GM19193 (cell line): ENCODE data around the gene RAD23A.

Source experiments
- POLR2A ChIP-seq: IDR thresholded peaks from 4 replicates; pipeline ENCODE4 v1.6.1; 2011; ENCODE audit not compliant: insufficient read depth, insufficient read length; ENCODE audit errors: extremely low read depth

The RAD23A gene

DNA sequence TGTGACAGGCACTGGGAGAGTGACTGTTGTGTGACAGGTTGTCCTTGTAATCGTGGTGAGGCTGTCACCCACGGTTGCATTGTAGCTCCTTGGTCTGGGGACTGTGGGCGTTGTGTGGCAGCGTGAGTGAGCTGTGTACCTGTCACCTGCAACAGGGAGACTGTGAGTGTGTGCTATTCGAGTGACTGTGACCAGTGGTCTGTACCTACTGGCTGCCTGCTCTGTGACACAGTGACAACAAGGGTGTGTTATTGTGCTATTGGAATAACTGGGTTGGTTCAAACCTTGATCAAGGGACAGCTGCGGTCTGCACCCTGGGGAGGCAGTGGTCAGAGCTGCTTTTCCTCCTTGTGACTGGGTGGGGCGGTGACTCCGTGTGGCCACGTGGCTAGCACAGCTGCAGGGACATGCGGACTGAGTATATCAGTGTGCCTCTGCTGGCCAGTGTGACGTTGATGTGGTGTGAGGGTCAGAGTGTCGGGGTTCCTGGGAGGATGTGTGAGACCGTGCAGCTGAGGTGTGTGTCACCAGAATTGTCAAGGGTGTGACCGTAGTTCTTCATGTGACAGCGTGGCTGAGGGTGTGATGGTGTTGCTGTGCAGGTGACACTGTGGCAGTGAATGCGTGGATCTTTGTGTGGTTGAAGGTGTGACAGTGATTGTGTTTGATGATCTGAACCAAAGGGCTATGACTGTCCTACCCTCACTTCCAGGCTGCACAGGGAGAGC, 39.6 kb downstream of the RAD23A start:
- no peak for TF ChIP-seq POLR2A

GRCh38 chr19:12986726-12987125, 41.1 kb downstream of the RAD23A start:
- no peak for TF ChIP-seq POLR2A

- no peak for TF ChIP-seq POLR2A
Observed at GRCh38 chr19:12987190-12987589, 41.5 kb downstream of the RAD23A start.

GRCh38 chr19:12987781-12988180, 42.1 kb downstream of the RAD23A start:
- TF ChIP-seq POLR2A: no peak

GRCh38 chr19:12990431-12990830, 44.8 kb downstream of the RAD23A start:
- no peak for TF ChIP-seq POLR2A

- TF ChIP-seq POLR2A: no peak
Observed at GRCh38 chr19:12990853-12991252, 45.2 kb downstream of the RAD23A start.

DNA sequence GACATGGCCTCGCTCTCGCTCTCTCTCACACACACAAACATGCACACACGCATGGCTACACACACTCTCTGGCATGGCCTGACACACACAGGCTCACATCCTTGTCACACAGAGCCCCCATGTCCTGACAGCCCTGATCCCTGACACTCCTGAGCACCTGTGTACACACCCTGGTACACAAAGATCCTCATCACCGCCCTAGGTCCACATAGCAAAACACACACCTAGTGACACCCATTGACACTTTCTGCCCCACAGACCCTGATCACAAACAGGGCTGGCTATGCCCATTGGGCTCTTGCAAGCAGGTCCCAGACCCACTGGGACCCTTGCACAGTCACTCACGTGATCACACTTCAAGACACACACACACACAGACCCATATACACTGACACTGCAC, 45.6 kb downstream of the RAD23A start:
- no peak for TF ChIP-seq POLR2A

DNA sequence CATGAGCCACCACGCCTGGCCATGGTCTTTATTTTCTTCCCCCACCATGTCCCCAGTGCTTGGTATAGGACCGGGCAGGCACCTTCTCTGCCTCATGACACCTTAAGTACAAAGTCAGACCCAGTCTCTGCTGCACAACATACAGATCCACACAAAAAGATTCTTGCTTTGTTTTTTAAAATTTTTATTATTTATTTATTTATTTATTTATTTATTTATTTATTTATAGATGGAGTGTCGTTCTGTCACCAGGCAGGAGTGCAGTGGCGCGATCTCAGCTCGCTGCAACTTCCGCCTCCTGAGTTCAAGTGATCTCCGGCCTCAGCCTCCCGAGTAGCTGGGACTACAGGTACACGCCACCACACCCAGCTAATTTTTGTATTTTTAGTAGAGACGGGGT, 47.1 kb downstream of the RAD23A start:
- no peak for TF ChIP-seq POLR2A

GRCh38 chr19:12993562-12993961, 47.9 kb downstream of the RAD23A start:
- no peak for TF ChIP-seq POLR2A

DNA sequence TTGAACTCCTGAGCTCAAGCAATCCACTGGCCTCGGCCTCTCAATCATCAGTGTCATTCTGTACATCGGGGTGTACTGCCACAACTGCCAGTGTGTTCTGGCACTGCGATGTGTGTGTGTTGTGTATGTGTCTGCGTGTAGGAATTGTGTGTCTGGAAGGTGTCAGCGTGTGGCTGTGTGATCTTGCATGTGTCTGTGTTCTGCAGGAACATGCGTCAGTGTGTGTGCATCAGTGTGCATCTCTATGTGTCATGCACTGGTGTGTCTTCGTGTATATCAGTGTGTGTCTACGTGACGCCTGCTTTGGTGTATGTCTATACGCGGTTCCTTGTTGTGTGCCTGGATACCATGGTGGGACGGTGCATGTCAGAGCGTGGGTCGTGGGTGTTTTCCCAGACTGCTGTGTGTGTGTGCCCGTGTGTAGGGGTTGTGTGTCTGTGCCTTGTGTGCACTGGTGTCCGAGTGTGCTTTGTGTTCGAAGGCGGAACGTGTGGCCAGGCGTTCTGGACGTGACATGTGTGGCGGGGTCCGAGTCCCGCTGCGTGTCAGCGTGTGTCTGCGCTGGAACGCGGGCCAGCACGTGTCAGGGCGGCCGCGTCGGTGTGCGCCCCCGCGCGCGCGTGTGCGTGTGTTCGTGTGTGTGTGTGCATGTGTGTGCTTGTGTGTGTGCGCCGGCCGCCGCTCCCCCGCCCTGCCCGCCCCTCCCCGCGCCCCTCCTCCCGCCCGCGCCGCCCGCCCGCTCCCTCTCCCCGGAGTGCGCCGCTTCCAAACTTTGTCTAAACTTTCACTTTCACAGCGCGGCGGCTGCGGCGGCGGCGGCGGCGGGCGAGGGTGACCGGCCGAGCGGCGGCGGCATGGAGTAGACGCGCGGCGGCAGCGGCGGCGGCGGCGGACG, 49.3 kb downstream of the RAD23A start, which contains the start of gene NFIX:
TSS of gene NFIX (plus strand) at position 775 of the 895 bp plus-strand sequence. CDS start 363 bp downstream, outside the sequence.
- TF ChIP-seq POLR2A: no peak

DNA sequence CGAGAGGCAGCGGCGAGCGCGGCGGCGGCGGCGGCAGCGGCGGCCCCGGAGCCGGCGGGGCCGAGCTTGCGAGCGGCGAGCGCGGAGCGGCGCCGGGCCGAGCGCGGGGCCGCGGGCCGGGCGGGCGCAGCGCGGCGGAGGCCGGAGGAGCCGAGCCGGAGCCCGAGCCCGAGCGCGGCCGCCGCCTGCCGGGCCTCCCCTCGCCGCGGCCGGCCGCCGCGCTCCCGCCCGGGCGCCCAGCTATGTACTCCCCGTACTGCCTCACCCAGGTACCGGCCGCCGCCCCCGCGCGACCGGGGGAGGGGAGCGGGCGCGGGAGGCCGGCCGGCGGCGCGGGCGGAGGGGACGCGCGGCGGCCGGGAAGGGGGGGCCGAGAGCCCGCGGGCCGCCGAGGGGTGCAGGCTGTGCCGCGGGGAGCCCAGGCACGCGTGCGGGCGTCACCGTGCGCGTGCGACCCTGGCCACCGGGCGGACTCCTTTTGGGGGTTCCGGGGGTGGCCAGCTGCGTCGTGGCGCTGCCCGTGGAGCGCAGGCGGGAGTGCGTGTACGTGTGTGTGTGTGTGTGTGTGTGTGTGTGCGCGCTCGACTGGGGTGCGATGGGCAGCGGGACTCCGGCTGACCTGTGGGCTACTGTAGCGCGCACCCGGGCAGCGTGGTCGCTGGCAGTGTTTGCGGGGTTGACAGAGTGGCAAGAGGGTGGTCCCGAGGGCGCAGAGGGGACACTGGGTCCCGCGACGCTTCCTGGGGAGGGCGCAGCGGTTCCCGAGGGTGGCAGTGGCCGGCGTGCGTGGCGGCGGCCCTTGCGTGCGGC, 50.1 kb downstream of the RAD23A start:
- TF ChIP-seq POLR2A: no peak

GRCh38 chr19:12996406-12997094, 50.9 kb downstream of the RAD23A start:
- no peak for TF ChIP-seq POLR2A

GRCh38 chr19:12997179-12997966, 51.7 kb downstream of the RAD23A start:
- TF ChIP-seq POLR2A: no peak

DNA sequence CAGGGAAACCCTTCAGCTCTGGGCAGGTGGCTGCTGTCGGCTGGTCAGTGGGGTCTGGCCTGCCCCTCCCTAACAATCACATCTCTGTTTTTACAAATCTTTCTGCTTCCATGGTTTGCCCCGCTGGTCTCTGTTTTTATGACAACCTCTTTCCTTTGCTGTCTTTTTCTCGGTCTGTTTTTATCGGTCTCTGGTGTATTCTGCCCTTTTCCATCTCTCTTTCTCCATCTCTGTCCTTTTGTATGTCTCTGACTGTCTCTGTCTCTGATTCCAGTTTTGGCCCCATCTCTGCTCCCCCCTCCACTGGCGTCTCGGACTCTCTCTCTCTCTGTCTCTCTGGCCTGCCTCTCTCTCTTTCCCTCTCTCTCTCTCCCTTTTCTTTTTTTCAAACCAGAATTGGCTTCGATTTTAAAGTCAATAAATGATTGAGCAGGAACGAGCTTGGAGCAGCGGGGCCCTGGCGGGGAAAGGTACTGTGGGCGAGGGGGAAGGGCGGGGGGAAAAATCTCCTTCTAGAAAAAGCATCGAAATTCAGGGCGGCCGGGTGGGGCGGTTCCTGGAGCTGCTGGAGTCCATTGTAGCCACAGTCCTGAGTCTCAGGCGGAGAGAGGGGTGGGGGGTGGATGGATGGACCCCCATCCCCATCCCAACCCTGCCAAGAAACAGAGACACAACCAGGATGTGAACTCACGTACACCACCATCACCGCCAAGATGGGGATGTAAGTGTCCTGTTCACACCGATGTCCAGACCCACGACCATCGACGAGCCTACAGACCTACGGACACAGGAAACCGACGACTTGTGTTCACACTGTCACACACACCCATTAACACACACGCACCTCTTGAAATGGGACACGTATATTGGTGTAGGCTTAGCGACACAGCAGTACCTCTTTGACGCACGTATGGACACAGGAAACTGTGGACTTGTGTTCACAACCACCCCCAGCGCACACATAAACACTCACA, 52.6 kb downstream of the RAD23A start:
- no peak for TF ChIP-seq POLR2A
